Liver (tissue), 9 donors: ENCODE measurements around the gene STAT3. TPM values are rescaled to one million over a fixed set of nuclear protein-coding genes. Genes with fewer than 3 reads are reported as not detected.
A peak's percentile ranks its signal among the peaks of the same experiment; 100 is the strongest.
"Not testable (repeated sequence)": the region's sequence is repeated elsewhere in the genome, so short reads cannot be mapped to it uniquely, and the experiment has no call there.

Experiments
- DNase-seq: peaks from one replicate; pipeline ENCODE4 v3.0.0-alpha.2; 2017; ENCODE audit warnings: low spot score
- H3K27ac ChIP-seq, 2 donors: one replicate each; pipeline ENCODE4 v1.7.0; 2013; ENCODE audit warnings: inconsistent platforms in 2 of 2, low read length in 2 of 2, control low read depth in 1 of 2, low read depth in 1 of 2, mild to moderate bottlenecking in 1 of 2
- H3K27me3 ChIP-seq, 4 donors: one replicate each; pipeline versions ENCODE4 v1.6.1 to v1.7.0; 2013; ENCODE audit warnings: low read length in 3 of 4, inconsistent platforms in 1 of 4, mild to moderate bottlenecking in 1 of 4, moderate library complexity in 1 of 4; ENCODE audit not compliant: control insufficient read depth in 4 of 4, insufficient read depth in 4 of 4
- H3K36me3 ChIP-seq, 4 donors: one replicate each; pipeline versions ENCODE4 v1.6.1 to v1.7.0; 2013; ENCODE audit warnings: low read length in 3 of 4, mild to moderate bottlenecking in 3 of 4, low read depth in 1 of 4, moderate library complexity in 1 of 4; ENCODE audit not compliant: control insufficient read depth in 4 of 4, insufficient read depth in 3 of 4
- H3K4me1 ChIP-seq, 4 donors: one replicate each; pipeline versions ENCODE4 v1.6.1 to v1.7.0; 2013; ENCODE audit warnings: low read length in 3 of 4, mild to moderate bottlenecking in 3 of 4, moderate library complexity in 1 of 4; ENCODE audit not compliant: control insufficient read depth in 4 of 4, insufficient read depth in 4 of 4
- H3K4me3 ChIP-seq, 3 donors: one replicate each; pipeline versions ENCODE4 v1.6.1 to v1.7.0; 2013; ENCODE audit warnings: low read length in 3 of 3, control low read depth in 1 of 3, low read depth in 1 of 3, mild to moderate bottlenecking in 1 of 3
- H3K9ac ChIP-seq, 2 donors: one replicate each; pipeline ENCODE4 v1.7.0; 2013; ENCODE audit warnings: low read length in 2 of 2, mild to moderate bottlenecking in 2 of 2, moderate library complexity in 2 of 2, control low read depth in 1 of 2, low read depth in 1 of 2
- H3K9me3 ChIP-seq, 4 donors: one replicate each; pipeline versions ENCODE4 v1.6.1 to v1.7.0; 2013; ENCODE audit warnings: low read length in 3 of 4; ENCODE audit not compliant: control insufficient read depth in 4 of 4
- FOXA1 ChIP-seq: IDR thresholded peaks from 2 replicates; pipeline ENCODE4 v1.6.1; 2016; ENCODE audit warnings: antibody characterized with exemption
- GABPA ChIP-seq, 2 donors: IDR thresholded peaks in 1 of 2; conservative IDR thresholded peaks in 1 of 2; 2 replicates each; pipeline ENCODE4 v1.6.1; 2016; ENCODE audit warnings: antibody characterized with exemption in 2 of 2, mild to moderate bottlenecking in 1 of 2, moderate library complexity in 1 of 2
- HNF4A ChIP-seq, 2 donors: conservative IDR thresholded peaks; 2 replicates each; pipeline ENCODE4 v1.6.1; 2016; ENCODE audit warnings: antibody characterized with exemption in 2 of 2, mild to moderate bottlenecking in 2 of 2
- JUND ChIP-seq, 2 donors: IDR thresholded peaks; 2 replicates each; pipeline ENCODE4 v1.6.1; 2016; ENCODE audit warnings: antibody characterized with exemption in 2 of 2
- RXRA ChIP-seq, 2 donors: IDR thresholded peaks; 2 replicates each; pipeline ENCODE4 v1.6.1; 2017 to 2018; ENCODE audit warnings: antibody characterized with exemption in 2 of 2, mild to moderate bottlenecking in 1 of 2
- SP1 ChIP-seq: IDR thresholded peaks from 2 replicates; pipeline ENCODE4 v1.6.1; 2018; ENCODE audit warnings: antibody characterized with exemption, mild to moderate bottlenecking
- TAF1 ChIP-seq: conservative IDR thresholded peaks from 2 replicates; pipeline ENCODE4 v1.6.1; 2016; ENCODE audit warnings: antibody characterized with exemption, mild to moderate bottlenecking
- ZBTB33 ChIP-seq: IDR thresholded peaks from 2 replicates; pipeline ENCODE4 v1.6.1; 2016; ENCODE audit warnings: antibody characterized with exemption
- WGBS: extraction: QIAGEN DNeasy Blood & Tissue Kit; methylation state at CpG from one replicate; pipeline ENCODE4 v1.1.7; 2013; 5-methylcytosine and 5-hydroxymethylcytosine counted together
- polyA plus RNA-seq, 2 donors: library from polyadenylated mRNA; stranded (reverse) in 1 of 2; unstranded in 1 of 2; fragments of 200-250 nt in 1 of 2; fragments of >200 nt in 1 of 2; fragmentation: Nextera tagmentation in 1 of 2; extraction: Ambion mirVana in 1 of 2; gene quantifications; one replicate each; pipeline versions ENCODE4 v1.2.1 to v1.2.3, GENCODE V29; 2013 to 2015
- total RNA-seq, 2 donors: library from RNA; depleted of rRNA; stranded (reverse); fragments of >200 nt; gene quantifications; one replicate each; pipeline ENCODE4 v1.2.3, GENCODE V29; 2014
- TF ChIP-seq, protein P1 (sequence below): fragments of 150-350 bp; IDR thresholded peaks from 2 replicates; pipeline ENCODE4 v1.5.1; 2017; ENCODE audit warnings: improper control_type of control experiment, low read depth, low read length; ENCODE audit not compliant: missing input control
- donor health status: healthy.
- donor health status: healthy.
- donor health status: healthy.
- donor health status: healthy.
- donor health status: healthy.

Gene STAT3
- total and polyA plus RNA-seq, 4 donors, result 68.7 to 301 (median 114) TPM

DNA sequence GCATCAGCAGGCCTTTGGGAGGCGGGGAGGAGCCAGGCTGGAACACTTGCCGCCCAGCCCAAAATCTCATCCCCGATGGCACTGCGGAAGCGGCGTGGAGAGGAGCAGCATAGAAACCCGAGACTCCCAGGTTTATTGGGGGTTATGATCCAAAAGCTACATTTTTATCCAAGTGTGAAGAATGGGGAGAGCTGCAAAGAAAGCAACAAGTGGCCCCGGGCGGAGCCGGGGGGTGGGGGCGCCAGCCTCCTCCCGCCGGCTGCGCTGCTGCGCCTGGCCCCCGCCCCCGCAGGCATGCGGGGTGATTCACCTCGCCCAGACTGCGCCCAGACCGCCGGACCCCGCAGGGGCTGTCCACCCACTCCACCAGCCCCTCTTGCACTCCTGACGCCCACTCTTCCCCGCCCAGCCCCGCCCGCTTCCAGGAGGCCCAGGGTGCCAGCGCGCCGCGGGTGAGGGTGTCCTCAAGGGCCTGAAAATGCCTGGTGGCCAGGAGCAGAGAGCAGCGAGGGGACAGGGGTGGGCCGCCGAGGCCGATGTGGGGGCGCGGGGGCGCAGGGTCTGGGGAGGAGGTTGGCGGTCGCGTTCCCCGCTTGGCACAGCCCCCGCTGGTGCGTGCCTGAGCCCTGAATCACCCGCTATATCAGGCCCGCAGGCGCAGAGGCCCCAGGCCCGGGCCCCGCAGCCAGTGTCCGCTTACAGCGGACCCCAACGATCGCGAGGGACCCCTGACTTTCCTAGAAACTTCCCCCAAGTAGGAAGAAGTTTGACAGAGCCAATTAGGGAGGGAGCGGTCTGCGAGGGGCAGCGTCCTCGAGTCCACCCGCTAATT, 33.5 kb upstream of the STAT3 start:
- 15% methylated on average over 59 of the region's 59 CpGs for WGBS
- Histone ChIP-seq H3K4me1 (peaks cover 4 to 12% (median 8%) of the 10 kb centered on the region in 4 donors), H3K27me3 (peaks cover 0 to 4% (median 0%) of the 10 kb centered on the region in 4 donors), H3K27ac (peak overlapping the region; percentile 70 to 74), H3K9ac (peak overlapping the region in 1 of 2 donors; percentile 6), H3K9me3 (no peaks in the 10 kb centered on the region), H3K4me3 (peak overlapping the region in 2 of 3 donors; percentile 22 to 57), H3K36me3 (no peaks in the 10 kb centered on the region)
- no peak for DNase-seq
- TF ChIP-seq FOXA1, result no peak
- TF ChIP-seq, protein P1, sequence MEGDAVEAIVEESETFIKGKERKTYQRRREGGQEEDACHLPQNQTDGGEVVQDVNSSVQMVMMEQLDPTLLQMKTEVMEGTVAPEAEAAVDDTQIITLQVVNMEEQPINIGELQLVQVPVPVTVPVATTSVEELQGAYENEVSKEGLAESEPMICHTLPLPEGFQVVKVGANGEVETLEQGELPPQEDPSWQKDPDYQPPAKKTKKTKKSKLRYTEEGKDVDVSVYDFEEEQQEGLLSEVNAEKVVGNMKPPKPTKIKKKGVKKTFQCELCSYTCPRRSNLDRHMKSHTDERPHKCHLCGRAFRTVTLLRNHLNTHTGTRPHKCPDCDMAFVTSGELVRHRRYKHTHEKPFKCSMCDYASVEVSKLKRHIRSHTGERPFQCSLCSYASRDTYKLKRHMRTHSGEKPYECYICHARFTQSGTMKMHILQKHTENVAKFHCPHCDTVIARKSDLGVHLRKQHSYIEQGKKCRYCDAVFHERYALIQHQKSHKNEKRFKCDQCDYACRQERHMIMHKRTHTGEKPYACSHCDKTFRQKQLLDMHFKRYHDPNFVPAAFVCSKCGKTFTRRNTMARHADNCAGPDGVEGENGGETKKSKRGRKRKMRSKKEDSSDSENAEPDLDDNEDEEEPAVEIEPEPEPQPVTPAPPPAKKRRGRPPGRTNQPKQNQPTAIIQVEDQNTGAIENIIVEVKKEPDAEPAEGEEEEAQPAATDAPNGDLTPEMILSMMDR, result no peak
- TF ChIP-seq JUND (IDR thresholded peaks at IDR 0.05), result no peak
- TF ChIP-seq SP1, result no peak
- no peak for TF ChIP-seq TAF1

GRCh38 chr17:42421136-42421506, 32.9 kb upstream of the STAT3 start:
- no peak for TF ChIP-seq GABPA (IDR thresholded peaks at IDR 0.05 in 1 of 2, conservative IDR thresholded peaks at IDR 0.05 in 1 of 2)
- TF ChIP-seq TAF1, result no peak
- TF ChIP-seq SP1, result no peak
- TF ChIP-seq HNF4A (conservative IDR thresholded peaks at IDR 0.05), result no peak
- TF ChIP-seq, protein P1, result no peak
- no peak for TF ChIP-seq ZBTB33
- TF ChIP-seq RXRA (IDR thresholded peaks at IDR 0.05), result no peak
- H3K27ac ChIP-seq, result peak overlapping the region; percentile 0 to 74
- peak overlapping the region in 1 of 3 donors; percentile 57 for H3K4me3 ChIP-seq
- H3K36me3 ChIP-seq, result no peaks in the 10 kb centered on the region
- H3K27me3 ChIP-seq, result peaks cover 0 to 4% (median 0%) of the 10 kb centered on the region in 4 donors
- H3K4me1 ChIP-seq, result peaks cover 4 to 12% (median 8%) of the 10 kb centered on the region in 4 donors
- 50% methylated on average over 6 of the region's 6 CpGs for WGBS
- H3K9ac ChIP-seq, result no peak overlapping the region
- H3K9me3 ChIP-seq, result no peaks in the 10 kb centered on the region
- no peak for DNase-seq

DNA sequence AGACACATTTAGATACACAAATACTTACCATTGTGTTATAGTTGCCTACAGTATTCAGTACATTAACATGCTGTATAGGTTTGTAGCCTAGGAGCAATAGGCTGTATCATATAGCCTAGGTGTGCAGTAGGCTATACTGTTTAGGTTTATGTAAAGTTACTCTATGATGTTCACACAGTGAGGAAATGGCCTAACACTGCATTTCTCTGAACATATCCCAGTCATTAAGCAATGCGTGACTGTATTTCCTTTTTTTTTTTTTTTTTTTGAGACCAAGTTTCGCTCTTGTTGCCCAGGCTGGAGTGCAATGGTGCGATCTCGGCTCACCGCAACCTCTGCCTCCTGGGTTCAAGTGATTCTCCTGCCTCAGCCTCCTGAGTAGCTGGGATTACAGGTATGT, 29.7 kb upstream of the STAT3 start:
- H3K36me3 ChIP-seq, H3K4me1 ChIP-seq, H3K27me3 ChIP-seq, H3K9ac ChIP-seq, H3K27ac ChIP-seq, H3K4me3 ChIP-seq, H3K9me3 ChIP-seq, DNase-seq: not testable (repeated sequence)
- 88% methylated on average over 5 of the region's 5 CpGs for WGBS
